Hematopoietic multipotent progenitor cell treated with erythropoietin and hydrocortisone succinate and interleukin-3 and kit ligand, for 8 days (in vitro differentiated cells): ENCODE data around the gene NOP53.
"Not testable (repeated sequence)": the region's sequence is repeated elsewhere in the genome, so short reads cannot be mapped to it uniquely, and the experiment has no call there.

Source experiments
- DNase-seq: peaks from one replicate; pipeline ENCODE4 v3.0.0-alpha.2; 2015

NOP53 gene

DNA sequence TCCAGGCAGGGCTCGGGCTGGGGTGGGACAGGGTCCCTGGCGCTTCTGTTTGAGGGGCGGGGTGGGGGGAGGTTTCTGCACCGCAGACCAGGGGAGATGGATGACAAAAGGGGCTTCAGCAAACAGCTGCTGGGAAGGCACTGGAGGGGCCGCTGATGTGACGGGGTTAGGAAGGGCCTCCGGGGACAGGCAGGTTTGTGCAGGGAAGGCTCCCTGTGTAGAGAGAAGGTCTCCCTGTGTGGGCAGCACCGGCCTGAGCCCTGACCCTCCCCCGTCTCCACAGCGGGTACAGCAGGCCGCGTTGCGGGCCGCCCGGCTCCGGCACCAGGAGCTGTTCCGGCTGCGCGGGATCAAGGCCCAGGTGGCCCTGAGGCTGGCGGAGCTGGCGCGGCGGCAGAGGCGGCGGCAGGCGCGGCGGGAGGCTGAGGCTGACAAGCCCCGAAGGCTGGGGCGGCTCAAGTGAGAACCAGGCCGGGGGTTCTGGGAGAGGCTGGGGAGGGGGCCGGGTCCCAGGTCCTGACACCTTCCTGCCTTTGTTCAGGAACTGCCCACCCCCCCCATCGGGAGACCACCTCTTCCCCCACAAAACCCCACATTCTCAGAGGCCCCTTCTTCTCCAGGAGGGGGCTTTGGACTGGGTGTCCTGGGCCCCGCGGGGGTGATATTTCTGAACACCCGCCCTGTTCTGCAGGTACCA is 9.9 kb downstream of the NOP53 start:
- DNase-seq = no peak

DNA sequence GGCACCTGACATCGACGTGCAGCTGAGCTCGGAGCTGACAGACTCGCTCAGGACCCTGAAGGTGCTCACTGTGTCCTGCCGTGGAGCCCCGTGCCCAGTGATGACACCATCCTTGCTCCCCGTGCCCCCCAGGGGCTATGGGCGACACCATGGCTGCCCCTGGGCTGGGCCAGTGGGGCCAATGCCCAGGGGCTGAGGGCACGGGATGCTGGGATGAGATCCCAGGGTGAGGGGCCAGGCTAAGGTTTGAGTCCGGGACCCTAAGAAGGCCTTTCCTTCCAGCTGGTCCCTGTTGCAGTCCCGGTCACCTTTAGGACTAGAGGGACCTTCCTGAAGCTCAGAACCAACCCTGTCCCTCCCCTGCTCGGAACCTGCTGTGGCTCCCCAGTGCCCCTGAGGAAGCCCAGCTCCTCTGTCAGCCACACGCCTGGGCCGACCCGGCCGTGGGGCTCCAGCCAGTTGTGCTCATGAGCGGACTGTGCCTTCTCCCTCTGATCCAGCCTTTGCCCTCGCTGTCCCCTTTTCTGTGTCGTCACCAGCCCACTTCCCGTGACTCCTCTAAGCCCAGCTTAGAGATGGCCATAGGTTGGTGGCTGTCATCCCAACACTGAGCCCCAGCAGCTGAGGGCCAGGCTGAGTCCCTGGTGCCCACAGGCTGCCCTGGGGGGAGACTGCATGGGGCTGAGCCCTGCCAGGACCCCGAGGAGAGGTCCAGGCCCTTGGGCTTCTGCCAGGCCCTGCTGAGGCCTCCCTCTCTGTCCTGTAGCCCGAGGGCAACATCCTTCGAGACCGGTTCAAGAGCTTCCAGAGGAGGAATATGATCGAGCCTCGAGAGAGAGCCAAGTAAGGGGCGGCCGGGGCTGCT is 10.6 kb downstream of the NOP53 start:
- no peak for DNase-seq

GRCh38 chr19:47756627-47756929 is 11.2 kb downstream of the NOP53 start:
- no peak for DNase-seq

GRCh38 chr19:47756953-47757608 is 11.7 kb downstream of the NOP53 start:
- no peak for DNase-seq

GRCh38 chr19:47757617-47758442 is 12.5 kb downstream of the NOP53 start:
- no peak for DNase-seq

DNA sequence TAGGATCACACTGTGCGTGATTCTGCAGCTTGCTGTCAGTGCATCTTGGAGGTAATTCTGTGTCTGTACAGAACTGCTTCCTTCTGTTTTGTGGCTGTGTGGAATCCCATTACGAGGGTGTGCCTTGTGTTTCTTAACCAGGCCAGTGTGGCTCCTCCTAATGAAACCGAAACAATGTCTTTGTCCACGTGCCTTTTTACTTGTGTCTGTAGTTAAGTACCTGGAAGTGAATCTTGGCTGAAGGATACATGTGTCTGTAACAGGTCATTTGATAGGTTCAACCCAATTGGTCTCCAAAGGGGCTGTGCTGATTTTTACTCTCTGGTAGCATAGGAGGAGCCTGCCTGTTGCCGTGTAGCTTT is 13.1 kb downstream of the NOP53 start:
- DNase-seq = no peak

GRCh38 chr19:47760632-47760999 is 15.3 kb downstream of the NOP53 start:
- DNase-seq = no peak

GRCh38 chr19:47761566-47761965 is 16.2 kb downstream of the NOP53 start:
- DNase-seq = no peak

- DNase-seq = no peak
Observed at GRCh38 chr19:47762151-47762550, 16.8 kb downstream of the NOP53 start.

DNA sequence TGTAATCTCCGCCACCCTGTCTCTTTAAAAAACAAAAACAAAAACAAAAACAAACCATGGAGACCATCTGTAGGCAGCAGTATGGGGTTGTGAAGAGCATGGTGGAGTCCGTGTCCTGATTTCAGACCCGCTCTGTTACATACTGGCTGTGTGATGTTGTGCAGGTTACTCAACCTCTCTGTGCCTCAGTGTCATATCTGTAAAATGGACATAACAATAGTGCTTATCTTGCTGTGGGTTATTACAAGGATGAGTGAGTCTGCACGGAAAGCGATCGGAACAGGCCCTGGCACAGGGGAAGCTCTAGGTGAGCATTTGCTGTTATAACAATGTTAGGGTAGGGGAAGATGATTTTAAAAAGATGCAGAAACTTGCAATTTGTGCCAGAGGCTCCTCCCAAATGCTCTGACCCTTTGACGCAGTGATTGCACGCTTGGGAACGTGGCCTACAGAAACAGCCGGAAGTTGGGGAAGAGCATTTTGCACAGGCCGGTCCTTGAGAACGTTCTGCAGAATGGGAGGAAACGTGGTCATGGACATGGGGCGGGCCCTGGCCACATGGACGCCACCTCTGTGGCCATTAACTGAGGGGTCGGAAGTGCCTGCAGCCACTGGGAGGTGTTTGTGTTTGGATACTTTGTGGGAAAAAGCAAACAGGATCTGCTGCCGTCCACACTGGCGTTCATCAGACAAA is 17.4 kb downstream of the NOP53 start:
- DNase-seq = no peak

- DNase-seq = not testable (repeated sequence)
Observed at GRCh38 chr19:47764705-47765104, 19.4 kb downstream of the NOP53 start.

- DNase-seq = peak; percentile 57
Observed at GRCh38 chr19:47765523-47766358, 20.4 kb downstream of the NOP53 start.

DNA sequence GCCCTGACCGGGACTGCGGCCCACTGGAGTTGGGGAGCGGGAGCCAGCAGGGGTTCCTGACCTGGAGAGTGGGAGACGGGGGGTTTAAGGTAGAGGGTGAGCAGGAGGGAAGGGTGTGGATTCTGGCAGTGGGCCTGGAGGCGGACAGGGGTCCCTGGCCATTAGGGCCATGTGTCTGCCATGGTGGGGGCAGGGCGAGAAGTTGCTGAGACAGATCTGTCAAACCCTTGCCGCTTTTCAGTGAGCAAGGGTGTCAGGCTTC is 20.9 kb downstream of the NOP53 start:
- DNase-seq = no peak

DNA sequence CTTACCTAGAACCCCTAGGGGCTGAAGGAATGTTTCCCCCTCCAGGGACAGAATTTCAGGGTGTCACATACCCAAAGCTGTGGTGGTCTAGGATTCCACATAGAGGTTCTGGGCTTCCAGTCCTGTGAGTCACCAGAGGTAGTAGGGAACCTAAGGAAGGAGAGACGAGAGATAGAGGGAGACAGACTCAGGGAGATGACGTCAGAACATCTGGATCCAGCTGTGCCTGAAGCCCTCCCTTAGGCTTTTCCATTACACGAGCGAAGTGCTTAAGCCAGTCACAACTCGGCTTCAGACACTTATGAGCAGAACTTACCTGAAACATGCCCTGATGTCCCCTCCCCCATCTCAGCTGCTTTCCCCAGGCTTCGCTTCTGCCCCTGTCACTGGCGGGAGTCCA is 21.3 kb downstream of the NOP53 start:
- DNase-seq = no peak

DNA sequence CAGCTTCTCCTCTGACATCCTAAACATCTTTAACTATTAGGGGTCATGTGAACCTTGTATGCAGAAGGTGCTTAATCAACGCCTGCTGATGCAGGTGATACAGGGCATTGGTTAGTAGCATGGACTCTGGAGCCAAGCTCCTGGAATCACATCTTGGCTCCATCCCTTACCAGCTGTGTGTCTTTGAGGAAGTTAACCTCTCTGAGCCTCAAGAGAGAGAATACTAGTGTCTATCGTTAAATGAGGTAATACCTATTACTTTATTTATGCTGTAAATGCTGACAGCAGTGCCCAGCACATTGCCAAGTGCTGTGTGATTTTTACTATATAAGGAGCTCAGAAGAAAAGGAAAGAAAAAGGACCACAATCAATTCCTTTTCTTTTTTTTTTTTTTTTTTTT is 22.0 kb downstream of the NOP53 start:
- DNase-seq = no peak

- no peak for DNase-seq
Observed at GRCh38 chr19:47768604-47769003, 23.3 kb downstream of the NOP53 start.

- no peak for DNase-seq
Observed at GRCh38 chr19:47769534-47769933, 24.2 kb downstream of the NOP53 start.

GRCh38 chr19:47771291-47771690 is 25.9 kb downstream of the NOP53 start:
- DNase-seq = not testable (repeated sequence)

- DNase-seq = no peak
Observed at GRCh38 chr19:47776568-47776967, 31.2 kb downstream of the NOP53 start.

DNA sequence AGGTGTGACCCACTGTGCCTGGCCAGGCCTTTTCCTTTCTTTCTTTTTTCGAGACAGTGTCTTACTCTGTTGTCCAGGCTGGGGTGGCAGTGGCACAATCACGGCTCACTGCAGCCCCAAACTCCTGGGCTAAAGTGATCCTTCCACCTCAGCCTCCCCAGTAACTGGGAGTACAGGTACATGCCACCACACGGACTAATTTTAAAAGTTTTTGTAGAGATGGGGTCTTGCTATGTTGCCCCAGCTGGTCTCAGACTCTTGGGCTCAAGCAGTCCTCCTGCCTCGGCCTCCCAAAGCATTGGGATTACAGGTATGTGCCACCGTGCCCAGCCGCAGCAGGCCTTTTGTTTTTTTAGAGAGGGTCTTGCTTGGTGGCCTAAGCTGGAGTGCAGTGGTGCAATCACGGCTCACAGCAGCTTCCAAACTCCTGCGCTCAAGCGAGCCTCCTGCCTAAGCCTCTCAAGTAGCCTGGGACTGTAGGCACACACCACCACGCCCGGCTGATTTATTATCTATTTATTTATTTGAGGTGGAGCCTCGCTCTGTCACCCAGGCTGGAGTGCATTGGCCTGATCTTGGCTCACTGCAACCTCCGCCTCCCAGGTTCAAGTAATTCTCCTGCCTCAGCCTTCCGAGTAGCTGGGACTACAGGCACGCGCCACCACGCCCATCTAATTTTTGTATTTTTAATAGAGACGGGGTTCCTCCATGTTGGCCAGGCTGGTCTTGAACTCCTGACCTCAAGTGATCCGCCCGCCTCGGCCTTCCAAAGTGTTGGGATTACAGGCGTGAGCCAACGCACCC is 32.1 kb downstream of the NOP53 start:
- not testable (repeated sequence) for DNase-seq
